HG03457 (cell line): ENCODE results near the gene WDR59.

Source experiments
- ATAC-seq: cut with Tn5 transposase; IDR thresholded peaks from one replicate; pipeline ENCODE4 v1.9.1; 2021; ENCODE audit warnings: moderate number of reproducible peaks; ENCODE audit not compliant: unreplicated experiment

WDR59 gene

DNA sequence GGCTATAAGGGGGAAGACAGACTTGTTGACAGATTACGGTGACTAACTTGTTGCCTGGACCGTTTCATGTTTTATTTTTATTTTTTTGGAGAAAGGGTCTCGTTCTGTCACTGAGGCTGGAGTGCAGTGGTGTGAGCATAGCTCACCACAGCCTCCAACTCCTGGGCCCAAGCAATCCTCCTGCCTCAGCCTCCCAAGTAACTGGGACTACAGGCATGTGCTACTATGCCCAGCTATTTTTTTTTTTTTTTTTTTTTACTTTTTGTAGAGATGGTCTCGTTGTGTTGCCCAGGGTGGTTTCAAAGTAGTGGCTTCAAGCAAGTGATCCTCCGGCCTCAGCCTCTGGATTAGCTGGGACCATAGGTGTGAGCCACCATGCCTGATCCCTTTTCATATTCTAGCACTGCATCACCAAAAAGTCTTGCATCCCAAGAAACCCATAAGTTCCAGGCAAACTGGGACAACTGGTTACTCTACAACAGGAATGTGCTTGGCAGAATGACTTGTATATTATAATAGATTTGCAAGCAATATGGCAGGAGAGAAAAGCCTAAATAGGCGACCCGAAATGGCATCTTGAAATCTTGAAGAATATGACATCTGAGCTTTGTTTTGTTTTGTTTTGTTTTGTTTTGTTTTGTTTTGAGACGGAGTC is 2.2 kb upstream of the WDR59 start:
- no peak for ATAC-seq

- no peak for ATAC-seq
These were observed 762 bp downstream of the WDR59 start for GRCh38 chr16:74984194-74984528.

GRCh38 chr16:74982256-74982655 is 2.7 kb downstream of the WDR59 start:
- ATAC-seq, result no peak

- ATAC-seq, result no peak
These were observed 9.3 kb downstream of the WDR59 start for GRCh38 chr16:74975591-74975990.

- ATAC-seq, result no peak
These were observed 11.6 kb downstream of the WDR59 start for GRCh38 chr16:74973304-74973703.

DNA sequence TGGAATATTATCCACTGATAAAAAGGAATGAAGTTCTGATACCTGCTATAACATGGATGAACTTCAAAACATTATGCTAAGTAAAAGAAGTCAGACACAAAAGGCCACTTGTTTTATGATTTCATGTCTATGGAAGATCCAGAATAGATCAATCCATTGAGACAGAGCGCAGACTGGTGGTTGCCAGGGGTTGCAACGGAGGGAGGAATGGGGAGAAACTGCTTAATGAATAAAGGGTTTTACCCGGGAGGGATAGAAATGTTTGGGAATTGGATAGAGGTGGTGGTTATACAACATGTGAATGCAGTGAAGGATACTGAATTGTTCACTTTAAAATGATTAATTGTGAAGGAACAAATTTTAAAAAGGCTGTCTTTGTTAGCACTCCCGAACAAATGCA is 30.2 kb downstream of the WDR59 start:
- ATAC-seq, result no peak

DNA sequence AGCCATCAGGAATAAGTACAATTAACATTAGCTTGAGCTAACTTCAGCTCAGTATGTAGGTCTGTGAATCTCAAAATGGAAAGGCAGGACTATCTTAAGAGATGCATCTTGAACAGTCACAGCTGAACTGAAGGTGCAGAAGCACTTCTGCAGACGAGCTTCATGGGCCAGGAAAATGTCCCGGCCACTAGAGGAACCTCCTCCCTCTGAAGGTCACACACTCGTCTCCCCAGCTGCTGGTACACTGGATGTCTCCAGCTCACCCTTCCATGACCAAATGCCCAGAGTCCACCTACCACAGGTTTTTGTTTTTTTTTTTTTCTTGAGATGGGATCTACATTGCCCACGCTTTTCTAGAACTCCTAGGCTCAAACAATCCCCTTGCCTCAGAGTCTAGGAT is 33.2 kb downstream of the WDR59 start:
- ATAC-seq, result no peak

GRCh38 chr16:74951206-74951605 is 33.7 kb downstream of the WDR59 start:
- ATAC-seq, result no peak

DNA sequence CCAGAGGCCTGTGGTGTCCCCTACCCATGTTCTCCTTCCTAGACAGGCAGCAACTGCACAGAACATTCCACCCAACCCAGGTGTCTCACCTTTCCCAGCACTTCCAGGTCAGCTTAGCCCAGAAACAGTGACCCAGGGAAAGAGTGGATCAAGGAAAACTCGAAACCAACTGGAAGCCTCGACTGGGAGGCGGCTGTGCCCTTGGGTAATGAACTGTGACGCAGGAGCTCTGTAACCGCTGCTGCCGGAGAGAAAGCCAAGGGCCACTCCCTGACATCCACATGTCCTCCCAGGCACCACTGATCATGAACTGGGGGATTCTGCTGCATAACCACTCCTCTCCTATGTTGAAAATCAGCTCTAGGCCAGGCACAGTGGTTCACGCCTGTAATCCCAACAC is 34.4 kb downstream of the WDR59 start:
- no peak for ATAC-seq

GRCh38 chr16:74949309-74949708 is 35.6 kb downstream of the WDR59 start:
- ATAC-seq, result no peak

- no peak for ATAC-seq
These were observed 40.5 kb downstream of the WDR59 start for GRCh38 chr16:74944466-74944865.

- no peak for ATAC-seq
These were observed 41.7 kb downstream of the WDR59 start for GRCh38 chr16:74942977-74943918.

DNA sequence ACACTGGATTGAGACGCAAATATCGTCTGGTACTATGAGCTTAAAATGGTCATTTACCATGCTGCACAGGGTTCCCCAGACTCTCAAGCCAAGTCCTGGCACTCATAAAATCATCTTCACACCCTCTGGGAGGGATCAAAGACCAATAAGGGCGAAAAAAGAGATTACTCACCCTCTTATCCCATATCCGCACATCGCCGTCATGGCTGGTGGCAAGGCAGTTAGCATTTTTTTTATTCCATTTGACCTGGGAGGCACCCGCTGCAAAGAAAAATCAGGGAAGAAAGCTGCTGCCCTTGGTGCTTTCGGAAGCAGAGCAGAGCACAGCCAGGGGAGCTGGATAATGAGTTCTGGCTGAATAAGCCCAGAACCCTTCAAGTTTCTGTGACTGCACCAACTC is 42.4 kb downstream of the WDR59 start:
- no peak for ATAC-seq

- ATAC-seq, result no peak
These were observed 45.2 kb downstream of the WDR59 start for GRCh38 chr16:74939688-74940087.

- no peak for ATAC-seq
These were observed 47.9 kb downstream of the WDR59 start for GRCh38 chr16:74936902-74937560.

GRCh38 chr16:74931445-74931844 is 53.5 kb downstream of the WDR59 start:
- no peak for ATAC-seq

- no peak for ATAC-seq
These were observed 55.3 kb downstream of the WDR59 start for GRCh38 chr16:74929636-74930035.

- no peak for ATAC-seq
These were observed 58.1 kb downstream of the WDR59 start for GRCh38 chr16:74926805-74927204.

DNA sequence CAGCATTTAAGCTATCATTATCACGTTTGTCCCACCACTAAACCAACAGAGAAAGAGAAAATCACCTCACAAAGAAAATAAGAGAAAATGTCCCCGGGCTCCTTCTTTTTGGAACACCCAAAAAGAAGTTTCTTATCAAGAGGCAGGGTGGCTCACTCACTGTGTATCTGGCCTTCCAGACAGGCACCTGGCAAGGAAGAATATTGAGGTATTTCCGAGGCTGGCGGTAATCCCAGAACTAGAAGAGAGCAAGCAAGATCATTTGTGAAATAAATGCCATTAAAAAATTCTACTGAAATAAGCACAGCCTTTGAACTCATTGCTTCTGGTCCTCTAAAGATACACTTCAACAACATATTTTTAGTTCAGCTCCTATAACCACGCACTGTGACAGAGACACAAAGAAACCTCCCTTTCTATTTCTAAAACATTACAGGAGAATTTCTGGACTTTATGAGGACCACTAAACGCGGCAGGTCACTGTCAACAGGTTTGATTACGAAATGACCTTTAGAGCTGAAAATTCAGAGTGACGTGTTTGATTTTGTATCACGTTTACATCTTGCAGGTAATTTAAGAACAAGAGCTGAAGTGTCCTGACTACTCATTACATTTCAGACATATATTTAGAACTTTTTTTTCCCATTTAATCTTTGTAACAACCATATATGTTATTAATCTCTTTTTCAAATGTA is 61.0 kb downstream of the WDR59 start:
- no peak for ATAC-seq

GRCh38 chr16:74922150-74923138 is 62.5 kb downstream of the WDR59 start:
- ATAC-seq, result no peak
